GM21737 (cell line): ENCODE measurements around the gene RECQL.

Experiments used
- ATAC-seq: cut with Tn5 transposase; IDR thresholded peaks from one replicate; pipeline ENCODE4 v1.9.1; 2021; ENCODE audit warnings: mild to moderate bottlenecking, moderate library complexity; ENCODE audit not compliant: unreplicated experiment

The RECQL gene, protein sequence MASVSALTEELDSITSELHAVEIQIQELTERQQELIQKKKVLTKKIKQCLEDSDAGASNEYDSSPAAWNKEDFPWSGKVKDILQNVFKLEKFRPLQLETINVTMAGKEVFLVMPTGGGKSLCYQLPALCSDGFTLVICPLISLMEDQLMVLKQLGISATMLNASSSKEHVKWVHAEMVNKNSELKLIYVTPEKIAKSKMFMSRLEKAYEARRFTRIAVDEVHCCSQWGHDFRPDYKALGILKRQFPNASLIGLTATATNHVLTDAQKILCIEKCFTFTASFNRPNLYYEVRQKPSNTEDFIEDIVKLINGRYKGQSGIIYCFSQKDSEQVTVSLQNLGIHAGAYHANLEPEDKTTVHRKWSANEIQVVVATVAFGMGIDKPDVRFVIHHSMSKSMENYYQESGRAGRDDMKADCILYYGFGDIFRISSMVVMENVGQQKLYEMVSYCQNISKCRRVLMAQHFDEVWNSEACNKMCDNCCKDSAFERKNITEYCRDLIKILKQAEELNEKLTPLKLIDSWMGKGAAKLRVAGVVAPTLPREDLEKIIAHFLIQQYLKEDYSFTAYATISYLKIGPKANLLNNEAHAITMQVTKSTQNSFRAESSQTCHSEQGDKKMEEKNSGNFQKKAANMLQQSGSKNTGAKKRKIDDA

DNA sequence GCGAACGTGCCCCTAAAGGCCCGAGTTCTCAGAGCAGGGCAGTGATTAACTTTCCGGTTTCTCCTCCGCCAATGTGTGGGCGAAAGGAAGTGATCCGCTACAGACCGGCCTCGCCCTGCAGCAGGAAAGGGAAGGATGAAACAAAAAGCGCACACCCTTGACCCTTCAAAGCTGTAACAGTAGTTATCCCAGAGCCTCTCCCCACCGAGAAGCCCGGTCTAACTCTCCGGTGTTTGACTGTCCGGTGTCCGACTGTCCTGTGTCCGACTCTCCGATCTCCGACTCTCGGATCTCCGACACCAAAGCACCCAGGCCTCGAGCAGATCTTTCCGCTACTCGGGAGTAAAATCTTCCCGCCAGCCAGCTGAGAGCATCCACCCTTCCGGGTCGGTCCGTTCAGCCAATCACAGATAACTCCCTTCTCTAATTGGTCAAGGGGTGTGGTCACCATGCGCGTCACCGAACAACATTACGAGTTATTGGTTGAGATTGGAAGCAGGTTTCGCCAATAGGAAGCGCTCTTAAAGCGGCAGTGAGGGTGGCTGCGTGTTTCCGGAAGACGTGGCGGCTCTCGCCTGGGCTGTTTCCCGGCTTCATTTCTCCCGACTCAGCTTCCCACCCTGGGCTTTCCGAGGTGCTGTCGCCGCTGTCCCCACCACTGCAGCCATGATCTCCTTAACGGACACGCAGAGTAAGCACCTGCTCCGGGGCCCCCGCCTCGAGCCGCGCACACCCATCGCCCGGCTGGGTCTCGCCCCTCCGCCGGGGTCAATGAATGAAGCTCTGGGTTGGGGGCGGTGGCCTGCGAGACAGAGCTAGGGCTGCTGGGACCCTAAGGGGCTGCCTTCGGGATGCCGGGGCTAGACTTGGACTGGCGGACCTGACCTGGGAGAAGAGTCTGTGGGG lies at the start of gene RECQL, which contains the start of gene GOLT1B:
TSS of gene RECQL (minus strand) at position 378 of the 906 bp plus-strand sequence. CDS start 2,065 bp downstream, outside the sequence.
TSS of gene GOLT1B (plus strand) at position 532 of the 906 bp plus-strand sequence. CDS start at position 667, 135 bp downstream.
- peak; percentile 99 for ATAC-seq

DNA sequence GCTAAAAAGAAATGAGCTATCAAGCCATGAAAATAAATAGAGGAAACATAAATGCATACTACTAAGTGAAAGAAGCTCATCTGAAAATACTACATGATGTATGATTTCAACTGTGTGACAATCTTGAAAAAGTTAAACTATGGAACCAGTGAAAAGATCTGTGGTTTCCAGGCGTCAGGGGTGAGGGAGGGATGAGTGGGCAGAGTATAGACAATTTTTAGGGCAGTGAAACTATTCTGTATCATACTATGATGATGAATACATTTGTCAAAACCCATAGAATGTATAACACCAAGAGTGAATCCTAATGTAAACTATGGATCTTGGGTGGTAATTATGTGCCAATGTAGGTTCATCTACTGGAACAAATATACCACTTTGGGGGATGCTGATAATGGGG lies 46.0 kb upstream of the RECQL start:
- no peak for ATAC-seq

DNA sequence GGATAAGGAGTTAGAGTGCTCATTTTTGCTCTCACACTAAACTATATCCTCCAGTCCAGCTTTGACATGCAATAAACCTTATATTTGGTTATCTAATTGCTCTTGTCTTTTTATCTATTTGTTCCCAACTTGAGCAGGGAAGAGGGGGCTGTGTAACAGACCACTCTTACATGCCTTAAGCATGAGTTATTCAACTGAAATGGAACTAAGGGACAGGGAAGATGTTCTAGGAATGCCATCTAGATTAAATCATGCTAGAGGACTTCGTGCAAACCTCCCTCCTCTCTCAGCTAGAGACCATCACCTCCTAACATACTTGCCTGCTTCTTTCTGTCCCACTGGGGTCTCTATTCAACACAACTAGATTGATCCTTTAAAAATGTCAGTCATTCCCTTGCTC lies 45.3 kb upstream of the RECQL start:
- ATAC-seq, result no peak

DNA sequence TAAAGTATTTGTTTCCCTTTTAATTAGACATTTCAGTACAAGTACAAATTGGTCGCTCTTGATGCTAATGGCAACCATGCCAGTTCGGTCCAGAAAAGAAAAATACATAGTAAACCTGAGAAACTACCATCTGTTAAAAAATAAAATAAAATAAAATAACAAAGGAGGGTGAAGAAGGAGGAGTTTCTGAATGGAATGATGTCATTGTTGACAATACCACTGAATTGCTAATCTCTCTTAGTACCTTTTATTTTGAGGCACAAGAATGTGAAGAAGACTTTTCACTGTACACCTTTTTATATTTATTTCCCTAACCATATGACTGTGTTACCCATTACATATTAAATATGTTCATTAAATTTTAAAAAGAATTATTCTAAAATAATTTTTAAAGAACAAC lies 44.1 kb upstream of the RECQL start:
- no peak for ATAC-seq

DNA sequence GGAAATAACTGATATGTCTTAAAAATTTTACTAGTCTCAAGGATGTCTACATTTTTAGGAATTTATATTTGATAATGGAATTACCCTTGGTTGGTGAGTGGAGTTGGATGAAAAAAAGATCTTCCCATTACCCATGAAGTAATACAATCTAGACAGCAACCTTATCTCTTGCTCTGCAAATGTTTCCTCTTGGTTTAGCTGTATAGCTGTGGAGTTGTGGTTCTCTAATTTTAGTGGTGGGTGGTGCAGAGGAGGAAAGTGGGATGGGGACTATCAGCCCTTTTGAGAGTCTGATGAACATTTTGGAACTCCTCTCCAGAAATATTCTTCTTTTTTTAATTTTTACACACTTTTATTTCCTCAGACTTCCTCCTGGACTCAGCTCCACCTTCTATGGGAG lies 41.7 kb upstream of the RECQL start:
- no peak for ATAC-seq

DNA sequence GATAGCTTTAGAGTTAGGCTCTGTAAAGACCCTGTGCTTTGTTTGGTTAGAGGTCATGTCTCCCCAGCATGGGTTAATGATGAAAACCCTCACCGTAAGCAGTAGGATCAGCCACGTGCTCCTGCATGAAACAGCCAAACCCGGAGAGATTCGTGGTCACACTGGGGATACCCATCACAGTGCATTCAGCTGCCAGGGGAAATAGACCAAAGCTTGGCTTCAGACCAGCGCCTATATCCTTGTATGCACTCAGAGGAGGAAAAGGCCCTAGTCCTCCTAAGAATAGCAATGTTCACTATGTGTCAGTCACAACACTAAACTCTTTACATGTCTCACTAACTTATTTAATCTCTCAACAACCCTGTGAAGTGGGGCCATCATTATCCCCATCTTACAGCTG lies 41.0 kb upstream of the RECQL start:
- no peak for ATAC-seq

DNA sequence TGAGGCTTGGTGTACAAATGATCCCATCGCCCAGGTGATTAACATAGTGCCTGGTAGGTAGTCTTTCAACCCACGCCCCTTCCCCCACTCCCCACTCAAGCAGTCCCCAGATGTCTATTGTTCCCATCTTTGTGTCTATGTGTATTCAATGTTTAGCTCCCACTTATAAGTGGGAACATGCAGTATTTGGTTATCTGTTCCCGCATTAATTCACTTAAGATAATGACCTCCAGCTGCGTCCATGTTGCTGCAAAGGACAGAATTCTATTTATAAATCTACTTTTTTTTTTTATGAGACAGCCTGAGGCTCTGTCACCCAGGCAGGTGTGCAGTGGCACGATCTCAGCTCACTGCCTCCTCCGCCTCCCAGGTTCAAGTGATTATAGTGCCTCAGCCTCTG lies 40.3 kb upstream of the RECQL start:
- no peak for ATAC-seq

DNA sequence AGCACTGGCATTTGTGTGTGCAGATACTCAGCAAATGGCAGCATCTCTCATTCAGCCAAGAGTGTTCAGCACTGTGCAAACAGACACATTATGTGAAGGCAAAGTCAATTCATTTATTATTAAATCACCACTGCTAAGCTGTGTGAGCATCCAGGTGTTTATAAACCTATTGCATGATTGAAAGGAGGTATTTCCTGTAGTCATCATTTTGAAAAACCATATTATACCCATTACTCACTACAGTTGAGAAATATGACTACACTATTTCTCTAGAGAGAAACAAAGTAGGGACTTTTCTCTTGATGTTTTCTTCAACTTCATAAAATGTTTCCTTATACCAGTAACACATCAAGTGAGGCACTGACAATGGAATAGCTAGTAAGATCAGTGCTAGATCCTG lies 38.4 kb upstream of the RECQL start:
- ATAC-seq, result no peak

DNA sequence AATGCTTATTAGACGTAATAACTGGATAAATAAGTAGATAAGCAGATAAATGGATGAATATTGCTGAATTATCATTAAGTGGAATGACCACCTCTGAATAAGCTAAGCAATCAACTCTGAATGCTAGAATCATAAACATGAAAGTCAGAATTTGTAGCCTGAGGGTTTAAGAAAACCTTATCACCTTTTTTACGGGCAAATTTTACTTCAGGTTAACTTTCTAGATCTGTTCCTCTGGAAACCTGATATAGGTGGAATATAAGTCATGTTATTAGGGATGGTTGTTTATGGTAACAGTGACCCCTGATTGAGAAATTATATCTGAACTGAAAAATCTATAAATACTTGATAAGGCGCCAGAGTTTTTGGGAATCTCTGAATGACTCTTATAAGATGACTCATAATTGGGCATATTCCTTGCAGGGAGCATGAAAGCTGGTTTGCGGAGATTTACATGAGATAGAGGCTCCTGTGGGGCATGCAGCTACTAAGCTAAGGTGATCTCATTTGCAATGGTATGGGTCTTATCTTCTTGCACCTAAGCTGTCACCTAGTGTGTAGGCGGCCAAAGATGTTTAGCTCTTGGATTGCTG lies 36.7 kb upstream of the RECQL start:
- no peak for ATAC-seq

DNA sequence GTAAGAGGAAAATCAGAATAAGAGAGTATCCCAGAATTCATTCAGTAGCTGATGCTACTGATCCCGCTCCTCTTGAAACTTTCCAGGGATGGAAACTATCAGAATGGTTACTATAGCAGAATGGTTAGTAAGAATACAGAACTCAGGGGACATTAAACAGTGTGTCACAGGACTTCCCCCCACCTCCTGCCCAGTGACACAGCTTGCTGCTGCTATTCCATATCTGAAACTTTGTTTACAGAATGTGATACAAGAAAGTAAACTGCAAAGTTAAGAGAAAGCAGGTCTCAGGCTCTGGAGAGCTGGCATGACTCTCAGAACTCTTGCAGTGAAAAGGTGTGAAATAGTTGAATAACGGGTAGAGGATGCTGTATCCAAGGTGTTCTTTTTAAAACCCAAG lies 28.0 kb upstream of the RECQL start:
- no peak for ATAC-seq

DNA sequence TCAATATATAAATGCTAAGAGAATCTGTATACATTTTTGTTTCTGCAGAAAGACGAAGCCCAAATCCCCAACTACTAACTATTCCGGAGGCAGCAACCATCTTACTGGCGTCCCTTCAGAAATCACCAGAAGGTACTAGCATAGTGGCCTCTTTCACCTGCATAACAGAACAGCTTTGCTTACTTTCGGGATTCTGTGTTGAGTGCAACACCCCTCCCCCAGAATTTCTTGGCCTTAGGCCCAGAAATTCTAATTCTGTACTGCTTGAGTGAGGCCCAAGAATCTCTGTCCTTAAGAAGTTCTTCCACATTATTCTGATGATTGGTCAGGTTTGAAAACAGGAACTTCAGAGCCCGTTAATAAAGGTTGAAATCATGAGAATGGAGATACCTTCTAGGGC lies 27.5 kb upstream of the RECQL start:
- no peak for ATAC-seq

DNA sequence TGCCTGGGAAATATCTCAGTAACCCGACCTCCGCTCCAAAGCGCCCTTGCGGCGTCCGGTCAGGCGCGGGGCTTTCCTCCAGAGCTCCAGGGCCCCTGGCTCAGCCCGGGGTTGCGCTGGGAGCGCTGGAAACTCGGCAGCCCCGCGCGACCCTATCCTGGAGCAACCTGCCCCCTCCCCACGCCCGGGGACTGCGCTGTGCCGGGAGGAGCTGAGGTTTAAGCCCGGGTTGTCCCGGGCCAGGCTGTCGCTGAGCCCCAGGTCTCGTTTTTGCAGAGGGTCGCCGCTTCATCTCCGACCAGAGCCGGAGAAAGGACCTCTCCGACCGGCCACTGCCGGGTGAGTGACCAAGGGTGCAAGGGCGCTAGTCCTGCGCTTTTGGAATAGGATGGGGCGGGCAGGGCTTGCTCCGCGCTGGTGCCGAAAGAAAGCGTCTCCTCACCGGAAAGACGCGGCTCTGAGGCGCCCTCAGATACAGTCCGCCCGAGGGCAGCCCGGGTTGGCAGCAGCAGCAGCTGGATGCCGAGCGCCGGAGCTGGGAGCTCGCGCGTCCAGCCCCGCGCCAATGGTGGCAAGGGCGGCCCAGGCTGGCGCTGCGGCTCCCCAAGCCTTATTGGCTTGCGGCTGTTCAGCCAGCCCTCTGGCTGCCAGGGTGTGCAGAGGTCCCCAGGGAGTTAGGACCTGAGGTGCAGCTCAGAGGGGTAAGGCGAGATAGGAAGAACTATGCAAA lies 26.2 kb upstream of the RECQL start:
- peak; percentile 99 for ATAC-seq

DNA sequence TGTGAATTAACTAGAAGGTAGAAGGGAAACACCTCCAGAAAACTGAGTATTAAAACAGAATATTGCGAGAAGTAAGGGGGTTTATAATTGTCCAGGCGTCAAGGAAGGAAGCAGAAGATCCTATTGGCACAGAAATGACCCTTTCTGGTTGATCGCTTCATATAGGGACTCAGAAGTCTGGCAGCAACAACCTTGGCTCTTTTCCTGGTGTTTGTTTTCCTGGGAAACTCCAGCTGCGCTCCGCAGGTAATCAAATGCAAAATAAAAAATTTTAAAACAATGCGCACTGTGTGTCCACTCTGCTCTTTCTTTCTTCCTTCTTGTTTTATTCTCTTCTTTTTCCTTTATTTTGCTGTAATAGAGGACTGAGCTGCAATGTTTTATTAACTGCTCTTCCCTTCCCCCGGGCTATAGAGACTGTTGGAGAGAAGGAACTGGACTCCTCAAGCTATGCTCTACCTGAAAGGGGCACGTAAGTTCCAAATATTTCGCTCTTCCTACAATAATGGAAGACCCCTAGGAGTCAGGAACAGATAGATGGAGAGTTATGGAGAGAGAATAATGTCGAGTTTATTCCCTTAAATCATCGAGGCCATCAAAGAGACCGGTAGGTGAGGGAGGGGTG lies 25.4 kb upstream of the RECQL start:
- no peak for ATAC-seq

DNA sequence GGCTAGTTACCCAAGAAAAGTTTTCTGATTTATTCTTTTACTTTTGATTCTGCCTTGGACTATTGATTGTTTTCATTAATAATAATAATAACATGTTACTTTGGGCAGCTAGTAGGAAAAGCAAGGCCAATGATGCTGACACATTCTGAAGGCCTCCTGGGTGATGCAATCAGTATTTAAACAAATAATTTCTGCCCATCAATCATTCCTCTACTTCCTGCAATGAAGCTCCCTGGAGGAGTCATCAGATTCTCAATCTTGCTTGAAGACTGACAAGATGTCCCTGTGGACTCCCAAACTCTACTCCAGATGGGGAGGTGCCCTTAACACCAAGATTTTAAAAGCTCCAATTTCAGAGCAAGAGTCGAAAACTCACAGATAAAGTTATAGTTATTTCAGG lies 24.6 kb upstream of the RECQL start, which contains the start of gene SPX:
TSS of gene SPX (plus strand) at position 244 of the 400 bp plus-strand sequence. CDS start 177 bp downstream, outside the sequence.
- ATAC-seq, result no peak

DNA sequence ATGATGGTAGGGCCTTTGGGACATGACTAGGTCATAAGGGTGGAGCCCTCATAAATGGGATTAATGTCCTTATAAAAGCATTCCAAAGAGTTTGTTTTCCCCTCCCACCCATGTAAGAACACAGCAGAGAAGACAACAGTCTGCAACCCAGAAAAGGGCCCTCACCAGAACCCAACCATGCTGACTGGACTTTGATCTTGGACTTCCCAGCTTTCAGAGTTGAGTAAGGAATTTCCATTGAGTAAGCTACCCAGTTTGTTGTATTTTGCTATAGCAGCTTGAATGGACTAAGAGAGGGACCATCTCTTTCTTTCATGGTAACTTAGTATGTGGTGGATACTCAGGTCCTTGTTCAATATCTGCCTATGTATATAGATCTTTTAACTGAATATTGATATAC lies 21.7 kb upstream of the RECQL start:
- no peak for ATAC-seq

DNA sequence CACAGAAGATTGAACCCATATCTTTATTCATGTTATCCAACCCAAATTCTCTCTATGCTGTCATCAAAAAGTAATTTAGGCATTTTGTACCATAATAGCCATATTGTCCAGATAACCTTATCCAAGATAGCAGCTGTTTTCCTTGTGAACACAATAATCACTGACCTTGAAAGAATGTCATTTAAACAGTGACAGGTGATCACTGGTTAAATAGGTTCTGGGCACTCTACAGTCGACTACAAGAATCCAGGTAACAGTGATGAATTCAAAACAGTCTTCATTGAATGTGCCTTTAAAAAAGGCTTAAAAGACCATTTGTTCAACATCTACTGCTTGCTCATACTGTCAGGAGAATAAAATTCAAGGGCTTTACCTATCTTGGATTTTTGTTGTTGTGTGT lies 20.1 kb upstream of the RECQL start:
- no peak for ATAC-seq

DNA sequence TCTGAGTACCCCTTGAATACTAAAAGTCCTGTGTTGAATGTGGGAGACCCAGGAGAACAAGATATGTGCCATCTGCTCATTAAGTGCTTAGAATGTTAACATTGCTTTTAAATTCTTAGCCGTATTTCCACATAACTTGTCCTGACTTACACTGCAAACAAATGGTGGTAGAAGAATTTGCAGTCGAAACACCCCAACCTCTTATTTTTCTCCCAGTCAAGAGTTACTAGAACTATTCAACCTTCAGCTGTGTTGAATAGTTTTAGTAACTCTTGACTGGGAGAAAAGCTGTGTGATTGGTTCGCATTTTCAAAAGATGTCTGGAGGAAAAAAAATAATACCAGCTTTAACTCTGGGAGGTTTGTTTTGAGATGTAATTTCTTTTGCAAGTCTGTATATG lies 17.0 kb upstream of the RECQL start:
- ATAC-seq, result no peak

DNA sequence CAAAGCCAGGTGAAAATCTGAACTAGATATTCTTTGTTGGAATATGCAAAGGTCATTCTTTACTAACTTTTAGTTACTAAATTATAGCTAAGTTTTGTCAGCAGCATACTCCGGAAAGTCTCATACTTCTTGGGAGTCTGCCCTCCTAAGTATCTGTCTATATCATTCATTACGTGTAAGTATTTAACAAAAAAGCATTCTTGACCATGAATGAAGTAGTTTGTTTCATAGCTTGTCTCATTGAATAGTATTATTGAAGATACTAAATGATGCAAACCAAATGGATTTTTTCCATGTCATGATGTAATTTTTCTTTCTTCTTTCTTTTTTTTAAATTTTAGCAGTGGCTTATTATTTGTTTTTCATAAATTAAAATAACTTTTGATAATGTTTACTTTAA lies 14.8 kb upstream of the RECQL start:
- ATAC-seq, result no peak

DNA sequence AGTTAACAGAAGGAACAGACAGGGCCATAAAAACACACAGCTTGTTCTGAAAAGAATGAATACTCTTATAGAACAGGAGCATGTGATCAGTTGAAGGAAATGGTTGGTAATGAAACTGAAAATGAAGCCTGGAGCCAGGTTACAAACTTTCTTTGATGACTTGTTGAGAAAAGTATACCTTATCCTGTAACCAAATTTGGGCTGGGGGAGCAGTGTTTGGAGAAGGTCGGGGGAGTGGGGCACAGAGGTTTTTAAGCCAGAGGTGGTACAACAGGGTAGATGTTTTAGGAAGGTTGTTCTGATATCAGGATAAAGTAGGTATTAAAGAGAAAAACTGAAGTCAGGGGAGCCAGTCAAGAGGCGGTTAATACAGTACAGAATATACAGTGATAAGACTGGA lies 8.3 kb upstream of the RECQL start:
- peak; percentile 90 for ATAC-seq

DNA sequence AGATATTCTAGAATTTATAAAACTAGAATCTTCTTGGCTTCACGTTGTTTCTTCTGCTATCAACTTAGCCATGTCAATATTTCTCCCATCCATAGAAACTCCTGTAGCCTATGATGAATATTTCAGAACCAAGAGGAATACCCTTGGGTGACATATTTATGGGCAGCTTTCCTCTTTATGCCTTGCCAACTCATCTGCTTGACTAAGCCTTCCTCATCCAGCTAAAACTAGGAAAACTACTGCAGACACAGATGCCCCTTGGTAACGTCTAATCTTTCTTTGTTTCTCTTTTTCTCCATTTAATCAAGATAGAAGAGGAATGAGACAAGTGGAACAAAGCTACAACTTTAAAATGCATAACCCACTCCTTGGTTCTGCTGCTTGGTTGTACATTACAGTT lies 6.4 kb upstream of the RECQL start:
- ATAC-seq, result no peak
